Measurements from ENCODE around the gene PPP2R2D.

DNA sequence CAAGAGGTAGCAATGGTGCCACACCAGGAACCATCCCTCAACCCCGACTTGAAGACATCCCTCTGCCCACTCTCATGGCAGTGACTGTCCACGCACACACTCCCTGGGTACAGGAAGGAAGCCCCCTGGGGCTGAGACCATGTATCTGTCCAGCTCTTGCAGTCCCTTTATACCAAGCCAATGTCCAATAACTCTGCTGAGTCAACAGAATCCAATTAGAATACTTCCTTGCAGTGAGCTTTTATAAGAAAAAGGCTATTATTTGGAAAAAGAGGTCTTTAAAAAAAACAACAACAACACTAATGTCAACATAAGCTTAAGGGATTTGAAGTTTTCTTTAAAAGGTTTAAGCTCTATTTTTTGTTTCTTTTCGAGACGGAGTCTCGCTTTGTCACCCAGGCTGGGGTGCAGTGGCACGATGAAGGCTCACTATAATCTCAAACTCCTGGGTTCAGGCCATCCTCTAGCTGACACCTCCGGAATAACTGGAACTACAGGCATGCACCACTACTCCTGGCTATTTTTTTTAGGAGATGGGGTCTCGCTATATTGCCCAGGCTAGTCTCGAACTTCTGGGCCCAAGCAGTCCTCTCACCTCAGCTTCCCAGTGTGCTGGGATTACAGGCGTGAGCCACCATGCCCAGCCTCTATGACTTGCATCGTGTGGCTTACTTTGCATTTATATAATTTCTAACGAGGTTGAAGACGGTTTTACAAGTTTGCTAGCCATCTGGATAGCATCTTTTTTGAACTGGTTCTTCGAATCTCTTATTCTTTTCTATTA, 73.4 kb downstream of the PPP2R2D start:
- TF ChIP-seq, protein P1, sequence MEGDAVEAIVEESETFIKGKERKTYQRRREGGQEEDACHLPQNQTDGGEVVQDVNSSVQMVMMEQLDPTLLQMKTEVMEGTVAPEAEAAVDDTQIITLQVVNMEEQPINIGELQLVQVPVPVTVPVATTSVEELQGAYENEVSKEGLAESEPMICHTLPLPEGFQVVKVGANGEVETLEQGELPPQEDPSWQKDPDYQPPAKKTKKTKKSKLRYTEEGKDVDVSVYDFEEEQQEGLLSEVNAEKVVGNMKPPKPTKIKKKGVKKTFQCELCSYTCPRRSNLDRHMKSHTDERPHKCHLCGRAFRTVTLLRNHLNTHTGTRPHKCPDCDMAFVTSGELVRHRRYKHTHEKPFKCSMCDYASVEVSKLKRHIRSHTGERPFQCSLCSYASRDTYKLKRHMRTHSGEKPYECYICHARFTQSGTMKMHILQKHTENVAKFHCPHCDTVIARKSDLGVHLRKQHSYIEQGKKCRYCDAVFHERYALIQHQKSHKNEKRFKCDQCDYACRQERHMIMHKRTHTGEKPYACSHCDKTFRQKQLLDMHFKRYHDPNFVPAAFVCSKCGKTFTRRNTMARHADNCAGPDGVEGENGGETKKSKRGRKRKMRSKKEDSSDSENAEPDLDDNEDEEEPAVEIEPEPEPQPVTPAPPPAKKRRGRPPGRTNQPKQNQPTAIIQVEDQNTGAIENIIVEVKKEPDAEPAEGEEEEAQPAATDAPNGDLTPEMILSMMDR (conservative IDR thresholded peaks at IDR 0.05), result no peak
- no peak for TF ChIP-seq EZH2 (IDR thresholded peaks at IDR 0.05; ENCODE audit: low read depth)

Measured in PC-9 (cell line).